HEK293 (cell line): ENCODE data around the gene SLC6A1.
A peak's percentile ranks its signal among the peaks of the same experiment; 100 is the strongest.

Experiments
- ZBTB17 ChIP-seq: fragments of 450-650 bp; formaldehyde crosslinking; IDR thresholded peaks from 2 replicates; pipeline ENCODE4 v1.5.1; 2016; ENCODE audit warnings: missing biosample characterization, missing genetic modification characterization
- ZFHX2 ChIP-seq: fragments of 450-650 bp; formaldehyde crosslinking; conservative IDR thresholded peaks from 2 replicates; pipeline ENCODE4 v1.5.1; 2016; ENCODE audit warnings: missing biosample characterization, missing genetic modification characterization
- ZFP41 ChIP-seq: fragments of 450-650 bp; formaldehyde crosslinking; IDR thresholded peaks from 2 replicates; pipeline ENCODE4 v1.5.1; 2016; ENCODE audit warnings: missing biosample characterization, missing genetic modification characterization, borderline replicate concordance
- ZIC2 ChIP-seq: fragments of 450-650 bp; formaldehyde crosslinking; IDR thresholded peaks from 2 replicates; pipeline ENCODE4 v1.5.1; 2016; ENCODE audit warnings: missing biosample characterization, missing genetic modification characterization
- ZNF10 ChIP-seq: fragments of 450-650 bp; formaldehyde crosslinking; IDR thresholded peaks from 2 replicates; pipeline ENCODE4 v1.5.1; 2017; ENCODE audit warnings: missing biosample characterization, missing genetic modification characterization
- ZNF2 ChIP-seq: fragments of 450-650 bp; formaldehyde crosslinking; IDR thresholded peaks from 2 replicates; pipeline ENCODE4 v1.5.1; 2016; ENCODE audit warnings: missing biosample characterization, missing genetic modification characterization
- ZNF335 ChIP-seq: fragments of 450-650 bp; formaldehyde crosslinking; conservative IDR thresholded peaks from 2 replicates; pipeline ENCODE4 v1.5.1; 2016; ENCODE audit warnings: missing biosample characterization, missing genetic modification characterization
- ZNF433 ChIP-seq: fragments of 450-650 bp; formaldehyde crosslinking; IDR thresholded peaks from 2 replicates; pipeline ENCODE4 v1.5.1; 2016; ENCODE audit warnings: missing biosample characterization, missing genetic modification characterization, low read depth
- ZNF610 ChIP-seq: fragments of 450-650 bp; formaldehyde crosslinking; IDR thresholded peaks from 2 replicates; pipeline ENCODE4 v1.5.1; 2016; ENCODE audit warnings: missing biosample characterization, missing genetic modification characterization, borderline replicate concordance
- ZNF76 ChIP-seq: fragments of 450-650 bp; formaldehyde crosslinking; IDR thresholded peaks from 2 replicates; pipeline ENCODE4; 2016; ENCODE audit warnings: low read depth, missing biosample characterization, missing genetic modification characterization, borderline replicate concordance
- ZNF792 ChIP-seq: fragments of 450-650 bp; formaldehyde crosslinking; IDR thresholded peaks from 2 replicates; pipeline ENCODE4 v1.5.1; 2016; ENCODE audit warnings: missing biosample characterization, missing genetic modification characterization
- TF ChIP-seq, protein P1 (sequence below): fragments of 450-650 bp; formaldehyde crosslinking; IDR thresholded peaks from 2 replicates; pipeline ENCODE4 v1.5.1; 2016; ENCODE audit warnings: missing biosample characterization, missing genetic modification characterization
- TF ChIP-seq, protein P2 (sequence below): fragments of 450-650 bp; formaldehyde crosslinking; IDR thresholded peaks from 2 replicates; pipeline ENCODE4 v1.5.1; 2016; ENCODE audit warnings: missing biosample characterization, missing genetic modification characterization
- TF ChIP-seq, protein P3 (sequence below): fragments of 450-650 bp; formaldehyde crosslinking; optimal IDR thresholded peaks from 2 replicates; pipeline ENCODE3; 2016; ENCODE audit warnings: missing biosample characterization, mild to moderate bottlenecking, missing genetic modification characterization
- TF ChIP-seq, protein P4 (sequence below): fragments of 450-650 bp; formaldehyde crosslinking; conservative IDR thresholded peaks from 2 replicates; pipeline ENCODE4 v1.5.1; 2016; ENCODE audit warnings: low read depth, missing biosample characterization, missing genetic modification characterization
- TF ChIP-seq, protein P5 (sequence below): fragments of 450-650 bp; formaldehyde crosslinking; IDR thresholded peaks from 2 replicates; pipeline ENCODE4 v1.5.1; 2016; ENCODE audit warnings: missing biosample characterization, missing genetic modification characterization
- TF ChIP-seq, protein P6 (sequence below): fragments of 450-650 bp; formaldehyde crosslinking; IDR thresholded peaks from 2 replicates; pipeline ENCODE4 v1.5.1; 2016; ENCODE audit warnings: missing biosample characterization, missing genetic modification characterization

SLC6A1 gene

DNA sequence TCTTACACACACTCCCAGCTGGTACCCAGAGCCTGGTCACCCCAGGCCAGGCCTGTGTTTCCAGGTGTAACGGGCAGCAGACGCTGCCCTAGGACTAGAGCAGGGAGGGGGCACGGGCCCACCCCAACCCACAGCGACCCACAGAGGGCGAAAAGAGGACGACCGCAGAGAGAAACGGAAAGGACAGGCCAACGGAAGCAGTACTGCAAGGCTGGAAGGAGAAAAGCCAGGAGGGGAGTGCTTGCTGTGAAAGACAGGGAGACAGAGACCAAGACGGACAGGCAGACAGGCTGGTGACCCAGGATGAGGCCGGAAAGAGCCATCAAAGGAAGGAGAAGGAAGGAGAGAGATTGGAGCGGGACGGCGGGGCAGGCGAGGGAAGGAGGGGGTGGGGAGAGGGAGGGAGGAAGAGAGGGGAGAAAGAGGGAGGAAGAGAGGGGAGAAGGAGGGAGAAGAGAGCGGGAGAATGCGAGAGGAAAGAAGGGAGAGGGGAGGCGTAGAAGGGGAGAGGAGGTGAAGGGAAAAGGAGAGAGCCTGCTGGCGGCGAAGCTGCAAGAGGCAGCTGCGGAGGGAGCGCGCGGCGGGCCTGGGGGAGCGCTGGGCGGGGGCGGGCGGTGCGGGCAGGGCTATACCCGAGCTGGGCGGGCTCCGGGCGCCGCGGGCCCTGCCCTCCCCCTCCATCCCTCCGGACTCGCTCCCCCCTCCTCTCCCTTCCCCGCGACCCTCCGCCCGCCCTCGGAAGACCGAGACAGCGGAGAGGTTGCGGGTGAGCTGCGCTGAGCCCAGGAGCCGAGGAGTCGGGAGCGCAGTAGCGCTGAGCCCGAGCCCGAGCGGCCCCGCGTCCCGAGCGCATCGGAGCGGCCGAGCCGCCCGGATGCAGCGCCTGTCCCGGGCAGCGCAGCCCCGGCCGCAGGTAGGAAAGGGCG is at the start of gene SLC6A1 (continued):
- peak; percentile 91 for TF ChIP-seq ZNF2 (tag by site-specific recombination)
- TF ChIP-seq ZNF792 (tag by site-specific recombination): no peak
- TF ChIP-seq, protein P1, sequence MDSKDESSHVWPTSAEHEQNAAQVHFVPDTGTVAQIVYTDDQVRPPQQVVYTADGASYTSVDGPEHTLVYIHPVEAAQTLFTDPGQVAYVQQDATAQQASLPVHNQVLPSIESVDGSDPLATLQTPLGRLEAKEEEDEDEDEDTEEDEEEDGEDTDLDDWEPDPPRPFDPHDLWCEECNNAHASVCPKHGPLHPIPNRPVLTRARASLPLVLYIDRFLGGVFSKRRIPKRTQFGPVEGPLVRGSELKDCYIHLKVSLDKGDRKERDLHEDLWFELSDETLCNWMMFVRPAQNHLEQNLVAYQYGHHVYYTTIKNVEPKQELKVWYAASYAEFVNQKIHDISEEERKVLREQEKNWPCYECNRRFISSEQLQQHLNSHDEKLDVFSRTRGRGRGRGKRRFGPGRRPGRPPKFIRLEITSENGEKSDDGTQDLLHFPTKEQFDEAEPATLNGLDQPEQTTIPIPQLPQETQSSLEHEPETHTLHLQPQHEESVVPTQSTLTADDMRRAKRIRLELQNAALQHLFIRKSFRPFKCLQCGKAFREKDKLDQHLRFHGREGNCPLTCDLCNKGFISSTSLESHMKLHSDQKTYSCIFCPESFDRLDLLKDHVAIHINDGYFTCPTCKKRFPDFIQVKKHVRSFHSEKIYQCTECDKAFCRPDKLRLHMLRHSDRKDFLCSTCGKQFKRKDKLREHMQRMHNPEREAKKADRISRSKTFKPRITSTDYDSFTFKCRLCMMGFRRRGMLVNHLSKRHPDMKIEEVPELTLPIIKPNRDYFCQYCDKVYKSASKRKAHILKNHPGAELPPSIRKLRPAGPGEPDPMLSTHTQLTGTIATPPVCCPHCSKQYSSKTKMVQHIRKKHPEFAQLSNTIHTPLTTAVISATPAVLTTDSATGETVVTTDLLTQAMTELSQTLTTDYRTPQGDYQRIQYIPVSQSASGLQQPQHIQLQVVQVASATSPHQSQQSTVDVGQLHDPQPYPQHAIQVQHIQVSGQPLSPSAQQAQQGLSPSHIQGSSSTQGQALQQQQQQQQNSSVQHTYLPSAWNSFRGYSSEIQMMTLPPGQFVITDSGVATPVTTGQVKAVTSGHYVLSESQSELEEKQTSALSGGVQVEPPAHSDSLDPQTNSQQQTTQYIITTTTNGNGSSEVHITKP: peak; percentile 42; the same call in 1 of the 2 replicates
- TF ChIP-seq, protein P2, sequence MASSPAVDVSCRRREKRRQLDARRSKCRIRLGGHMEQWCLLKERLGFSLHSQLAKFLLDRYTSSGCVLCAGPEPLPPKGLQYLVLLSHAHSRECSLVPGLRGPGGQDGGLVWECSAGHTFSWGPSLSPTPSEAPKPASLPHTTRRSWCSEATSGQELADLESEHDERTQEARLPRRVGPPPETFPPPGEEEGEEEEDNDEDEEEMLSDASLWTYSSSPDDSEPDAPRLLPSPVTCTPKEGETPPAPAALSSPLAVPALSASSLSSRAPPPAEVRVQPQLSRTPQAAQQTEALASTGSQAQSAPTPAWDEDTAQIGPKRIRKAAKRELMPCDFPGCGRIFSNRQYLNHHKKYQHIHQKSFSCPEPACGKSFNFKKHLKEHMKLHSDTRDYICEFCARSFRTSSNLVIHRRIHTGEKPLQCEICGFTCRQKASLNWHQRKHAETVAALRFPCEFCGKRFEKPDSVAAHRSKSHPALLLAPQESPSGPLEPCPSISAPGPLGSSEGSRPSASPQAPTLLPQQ: peak; percentile 99
- TF ChIP-seq ZNF76 (tag by site-specific recombination): peak; percentile 47; the same call in 1 of the 2 replicates
- peak; percentile 39; the same call in 1 of the 2 replicates for TF ChIP-seq ZIC2
- TF ChIP-seq, protein P3, sequence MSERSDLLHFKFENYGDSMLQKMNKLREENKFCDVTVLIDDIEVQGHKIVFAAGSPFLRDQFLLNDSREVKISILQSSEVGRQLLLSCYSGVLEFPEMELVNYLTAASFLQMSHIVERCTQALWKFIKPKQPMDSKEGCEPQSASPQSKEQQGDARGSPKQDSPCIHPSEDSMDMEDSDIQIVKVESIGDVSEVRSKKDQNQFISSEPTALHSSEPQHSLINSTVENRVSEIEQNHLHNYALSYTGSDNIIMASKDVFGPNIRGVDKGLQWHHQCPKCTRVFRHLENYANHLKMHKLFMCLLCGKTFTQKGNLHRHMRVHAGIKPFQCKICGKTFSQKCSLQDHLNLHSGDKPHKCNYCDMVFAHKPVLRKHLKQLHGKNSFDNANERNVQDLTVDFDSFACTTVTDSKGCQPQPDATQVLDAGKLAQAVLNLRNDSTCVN (tag by site-specific recombination): peak; percentile 50
- no peak for TF ChIP-seq ZNF610 (tag by site-specific recombination)
- TF ChIP-seq, protein P4, sequence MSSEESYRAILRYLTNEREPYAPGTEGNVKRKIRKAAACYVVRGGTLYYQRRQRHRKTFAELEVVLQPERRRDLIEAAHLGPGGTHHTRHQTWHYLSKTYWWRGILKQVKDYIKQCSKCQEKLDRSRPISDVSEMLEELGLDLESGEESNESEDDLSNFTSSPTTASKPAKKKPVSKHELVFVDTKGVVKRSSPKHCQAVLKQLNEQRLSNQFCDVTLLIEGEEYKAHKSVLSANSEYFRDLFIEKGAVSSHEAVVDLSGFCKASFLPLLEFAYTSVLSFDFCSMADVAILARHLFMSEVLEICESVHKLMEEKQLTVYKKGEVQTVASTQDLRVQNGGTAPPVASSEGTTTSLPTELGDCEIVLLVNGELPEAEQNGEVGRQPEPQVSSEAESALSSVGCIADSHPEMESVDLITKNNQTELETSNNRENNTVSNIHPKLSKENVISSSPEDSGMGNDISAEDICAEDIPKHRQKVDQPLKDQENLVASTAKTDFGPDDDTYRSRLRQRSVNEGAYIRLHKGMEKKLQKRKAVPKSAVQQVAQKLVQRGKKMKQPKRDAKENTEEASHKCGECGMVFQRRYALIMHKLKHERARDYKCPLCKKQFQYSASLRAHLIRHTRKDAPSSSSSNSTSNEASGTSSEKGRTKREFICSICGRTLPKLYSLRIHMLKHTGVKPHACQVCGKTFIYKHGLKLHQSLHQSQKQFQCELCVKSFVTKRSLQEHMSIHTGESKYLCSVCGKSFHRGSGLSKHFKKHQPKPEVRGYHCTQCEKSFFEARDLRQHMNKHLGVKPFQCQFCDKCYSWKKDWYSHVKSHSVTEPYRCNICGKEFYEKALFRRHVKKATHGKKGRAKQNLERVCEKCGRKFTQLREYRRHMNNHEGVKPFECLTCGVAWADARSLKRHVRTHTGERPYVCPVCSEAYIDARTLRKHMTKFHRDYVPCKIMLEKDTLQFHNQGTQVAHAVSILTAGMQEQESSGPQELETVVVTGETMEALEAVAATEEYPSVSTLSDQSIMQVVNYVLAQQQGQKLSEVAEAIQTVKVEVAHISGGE (tag by site-specific recombination): peak; percentile 26; the same call in 1 of the 2 replicates
- TF ChIP-seq ZNF335 (tag by site-specific recombination): peak; percentile 80
- TF ChIP-seq ZFP41 (tag by site-specific recombination): no peak
- TF ChIP-seq, protein P5, sequence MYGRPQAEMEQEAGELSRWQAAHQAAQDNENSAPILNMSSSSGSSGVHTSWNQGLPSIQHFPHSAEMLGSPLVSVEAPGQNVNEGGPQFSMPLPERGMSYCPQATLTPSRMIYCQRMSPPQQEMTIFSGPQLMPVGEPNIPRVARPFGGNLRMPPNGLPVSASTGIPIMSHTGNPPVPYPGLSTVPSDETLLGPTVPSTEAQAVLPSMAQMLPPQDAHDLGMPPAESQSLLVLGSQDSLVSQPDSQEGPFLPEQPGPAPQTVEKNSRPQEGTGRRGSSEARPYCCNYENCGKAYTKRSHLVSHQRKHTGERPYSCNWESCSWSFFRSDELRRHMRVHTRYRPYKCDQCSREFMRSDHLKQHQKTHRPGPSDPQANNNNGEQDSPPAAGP (tag by site-specific recombination): peak; percentile 40; the same call in 1 of the 2 replicates
- peak; percentile 75 for TF ChIP-seq ZBTB17 (tag by site-specific recombination)
- TF ChIP-seq ZNF10 (tag by site-specific recombination): no peak
- peak; percentile 53 for TF ChIP-seq ZFHX2 (tag by site-specific recombination)
- TF ChIP-seq ZNF433 (tag by site-specific recombination): no peak
- TF ChIP-seq, protein P6, sequence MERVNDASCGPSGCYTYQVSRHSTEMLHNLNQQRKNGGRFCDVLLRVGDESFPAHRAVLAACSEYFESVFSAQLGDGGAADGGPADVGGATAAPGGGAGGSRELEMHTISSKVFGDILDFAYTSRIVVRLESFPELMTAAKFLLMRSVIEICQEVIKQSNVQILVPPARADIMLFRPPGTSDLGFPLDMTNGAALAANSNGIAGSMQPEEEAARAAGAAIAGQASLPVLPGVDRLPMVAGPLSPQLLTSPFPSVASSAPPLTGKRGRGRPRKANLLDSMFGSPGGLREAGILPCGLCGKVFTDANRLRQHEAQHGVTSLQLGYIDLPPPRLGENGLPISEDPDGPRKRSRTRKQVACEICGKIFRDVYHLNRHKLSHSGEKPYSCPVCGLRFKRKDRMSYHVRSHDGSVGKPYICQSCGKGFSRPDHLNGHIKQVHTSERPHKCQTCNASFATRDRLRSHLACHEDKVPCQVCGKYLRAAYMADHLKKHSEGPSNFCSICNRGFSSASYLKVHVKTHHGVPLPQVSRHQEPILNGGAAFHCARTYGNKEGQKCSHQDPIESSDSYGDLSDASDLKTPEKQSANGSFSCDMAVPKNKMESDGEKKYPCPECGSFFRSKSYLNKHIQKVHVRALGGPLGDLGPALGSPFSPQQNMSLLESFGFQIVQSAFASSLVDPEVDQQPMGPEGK (tag by site-specific recombination): peak; percentile 75
- TF ChIP-seq, all 188 proteins: peak for 28
